H1 (cell line): ENCODE data around the gene HDDC3. TPM values are rescaled to one million over a fixed set of nuclear protein-coding genes. Genes with fewer than 3 reads are reported as not detected.

Source experiments
- BRCA1 ChIP-seq: IDR thresholded peaks from 2 replicates; pipeline ENCODE4 v1.6.1; 2012; ENCODE audit warnings: low read depth, low read length, improper control_type of control experiment
- polyA plus RNA-seq, 7 experiments: library from polyadenylated mRNA; depleted of rRNA in 3 of 7; stranded (reverse) in 5 of 7; unstranded in 2 of 7; fragments of >200 nt in 5 of 7; fragments of 200-250 nt in 2 of 7; gene quantifications; 1 replicate in 5 of 7; 2 replicates in 1 of 7; 4 replicates in 1 of 7; pipeline versions ENCODE4 v1.2.1 to v1.2.3, GENCODE V29; 2011 to 2013; ENCODE audit warnings: missing spikeins in 2 of 7, mixed read lengths in 2 of 7
- total RNA-seq: library from RNA; stranded (reverse); fragmentation: NEBNext Ultra II Directional; extraction: Animal tissue kit (Norgen Biotek cat#: 25700); gene quantifications from 2 replicates; pipeline ENCODE4 v1.2.1, GENCODE V29; 2021

Gene HDDC3
- total and polyA plus RNA-seq, 2 of the 8 experiments (the other 6 are each of a cell fraction or from before 2014, with no cell fraction given): 16.3 to 16.5 TPM

DNA sequence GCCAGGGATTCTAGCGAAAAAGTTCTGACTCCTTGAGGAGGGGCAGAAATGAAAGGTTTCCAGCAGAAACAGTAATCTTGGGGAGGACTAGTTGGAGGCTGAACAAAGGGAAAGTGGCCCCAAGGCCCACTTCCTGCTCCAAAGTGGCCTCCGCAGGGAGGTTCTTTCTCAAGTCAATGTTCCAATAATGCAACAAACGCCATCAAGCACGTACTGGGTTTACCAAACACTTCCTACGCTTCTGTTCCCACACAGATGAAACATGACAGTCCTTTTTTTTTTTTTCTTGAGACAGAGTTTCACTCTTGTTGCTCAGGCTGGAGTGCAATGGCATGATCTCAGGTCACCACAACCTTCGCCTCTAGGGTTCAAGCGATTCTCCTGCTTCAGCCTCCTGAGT, 12.7 kb upstream of the HDDC3 start (continued):
- TF ChIP-seq BRCA1: no peak
